ENCODE data around the gene GABRB1. TPM values are rescaled to one million over a fixed set of nuclear protein-coding genes. Genes with fewer than 3 reads are reported as not detected.
A peak's percentile ranks its signal among the peaks of the same experiment; 100 is the strongest.

Gene GABRB1
- total and polyA plus RNA-seq, 2 donors (not counting 1 experiment from before 2014, with no cell fraction given): not detected

DNA sequence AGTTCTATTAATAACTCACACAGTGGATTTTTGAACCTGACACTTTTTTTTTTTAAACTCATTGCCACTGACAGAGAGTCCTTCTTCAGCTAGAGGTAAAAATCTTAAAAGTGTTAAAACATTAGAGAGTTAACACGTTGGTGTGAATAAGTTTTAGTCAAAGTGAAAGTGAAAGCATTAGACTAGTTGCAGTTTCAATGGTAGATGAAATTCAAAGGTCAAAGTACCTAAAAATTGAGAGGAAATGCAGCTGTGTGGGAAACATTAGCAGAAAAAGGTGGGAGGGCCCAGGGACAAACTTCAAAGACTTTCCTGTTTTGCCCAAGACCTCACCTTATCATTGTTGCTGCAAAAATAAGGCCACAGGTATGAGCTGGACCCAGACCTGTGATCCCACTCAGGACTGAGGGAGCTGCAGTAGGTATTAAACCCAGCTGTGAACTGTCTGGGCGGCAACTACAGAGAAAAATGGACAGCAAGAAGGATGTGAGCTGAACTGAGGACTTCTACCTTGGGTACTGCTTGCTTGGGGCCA is 20.4 kb upstream of the GABRB1 start:
- Mint-ChIP-seq H3K9me3 (ENCODE audit: insufficient read depth) (peaks cover 2% of the 10 kb centered on the region), H3K4me3 (no peak overlapping the region), H3K27me3 (no peaks in the 10 kb centered on the region), H3K4me1 (peaks cover 5% of the 10 kb centered on the region), H3K27ac (no peak overlapping the region)
- Histone ChIP-seq H3K9ac (ENCODE audit: low read length) (peak overlapping the region; percentile 21), H4K20me1 (ENCODE audit: control insufficient read depth, insufficient read depth, low read length, poor library complexity, severe bottlenecking) (no peaks in the 10 kb centered on the region), H3K79me2 (ENCODE audit: control insufficient read depth, insufficient read depth, low read length) (no peaks in the 10 kb centered on the region), H3K27me3 (replicated peaks in 1 of 4; ENCODE audit: control extremely low read depth in 1 of 4, control insufficient read depth in 3 of 4, insufficient read depth in 4 of 4, low read length in 3 of 4) (no peaks in the 10 kb centered on the region), H3K9me3 (ENCODE audit: control extremely low read depth in 1 of 3, control insufficient read depth in 2 of 3, insufficient read depth in 1 of 3, low read length in 2 of 3) (peaks cover 0 to 3% (median 0%) of the 10 kb centered on the region in 3 donors), H3K27ac (ENCODE audit: low read length in 2 of 2) (no peak overlapping the region), H2AFZ (ENCODE audit: insufficient read depth, low read depth, low read length, poor library complexity, severe bottlenecking) (peak overlapping the region; percentile 51), H3K36me3 (replicated peaks in 1 of 2; ENCODE audit: control extremely low read depth in 1 of 2, control insufficient read depth in 1 of 2, extremely low read depth in 1 of 2, insufficient read depth in 2 of 2, low read length in 1 of 2) (no peaks in the 10 kb centered on the region), H3K4me1 (ENCODE audit: control insufficient read depth in 2 of 2, insufficient read depth in 2 of 2, low read length in 2 of 2) (no peaks in the 10 kb centered on the region), H3K4me2 (replicated peaks; ENCODE audit: low read depth, low read length, poor library complexity, severe bottlenecking) (peak overlapping the region; percentile 42), H3K4me3 (ENCODE audit: control extremely low read depth in 1 of 5, extremely low read depth in 1 of 5, insufficient read depth in 1 of 5, low read depth in 2 of 5, low read length in 4 of 5) (peak overlapping the region in 1 of 5 experiments; percentile 2)
- CTCF ChIA-PET: no interaction called here
- POLR2A ChIA-PET: no interaction called here
- 54% methylated on average over 2 of the region's 2 CpGs for WGBS (ENCODE audit: insufficient coverage)
- intact Hi-C loops (cut with micrococcal nuclease): no loop called here
- no peak for DNase-seq
- ATAC-seq (ENCODE audit: low read depth): no peak
- TF ChIP-seq CTCF (IDR thresholded peaks at IDR 0.05) (no peak), EZH2 (IDR thresholded peaks at IDR 0.05; ENCODE audit: borderline replicate concordance, insufficient read depth, low read depth, low read length, poor library complexity, severe bottlenecking) (no peak)

GRCh38 chr4:47012676-47013075 is 18.7 kb upstream of the GABRB1 start:
- DNase-seq: no peak
- TF ChIP-seq CTCF (IDR thresholded peaks at IDR 0.05) (no peak), EZH2 (IDR thresholded peaks at IDR 0.05; ENCODE audit: borderline replicate concordance, insufficient read depth, low read depth, low read length, poor library complexity, severe bottlenecking) (no peak)
- Histone ChIP-seq H3K36me3 (replicated peaks in 1 of 2; ENCODE audit: control extremely low read depth in 1 of 2, control insufficient read depth in 1 of 2, extremely low read depth in 1 of 2, insufficient read depth in 2 of 2, low read length in 1 of 2) (no peaks in the 10 kb centered on the region), H3K79me2 (ENCODE audit: control insufficient read depth, insufficient read depth, low read length) (no peaks in the 10 kb centered on the region), H4K20me1 (ENCODE audit: control insufficient read depth, insufficient read depth, low read length, poor library complexity, severe bottlenecking) (no peaks in the 10 kb centered on the region), H3K27ac (ENCODE audit: low read length in 2 of 2) (no peak overlapping the region), H3K27me3 (replicated peaks in 1 of 4; ENCODE audit: control extremely low read depth in 1 of 4, control insufficient read depth in 3 of 4, insufficient read depth in 4 of 4, low read length in 3 of 4) (no peaks in the 10 kb centered on the region), H3K4me3 (ENCODE audit: control extremely low read depth in 1 of 5, extremely low read depth in 1 of 5, insufficient read depth in 1 of 5, low read depth in 2 of 5, low read length in 4 of 5) (no peak overlapping the region), H2AFZ (ENCODE audit: insufficient read depth, low read depth, low read length, poor library complexity, severe bottlenecking) (no peak overlapping the region), H3K9me3 (ENCODE audit: control extremely low read depth in 1 of 3, control insufficient read depth in 2 of 3, insufficient read depth in 1 of 3, low read length in 2 of 3) (peaks cover 0 to 3% (median 0%) of the 10 kb centered on the region in 3 donors), H3K4me2 (replicated peaks; ENCODE audit: low read depth, low read length, poor library complexity, severe bottlenecking) (no peak overlapping the region), H3K9ac (ENCODE audit: low read length) (no peak overlapping the region), H3K4me1 (ENCODE audit: control insufficient read depth in 2 of 2, insufficient read depth in 2 of 2, low read length in 2 of 2) (no peaks in the 10 kb centered on the region)
- intact Hi-C loops (cut with micrococcal nuclease): no loop called here
- ChIA-PET CTCF (no interaction called here), POLR2A (no interaction called here)
- ATAC-seq (ENCODE audit: low read depth): no peak
- Mint-ChIP-seq H3K27me3 (no peaks in the 10 kb centered on the region), H3K4me3 (no peak overlapping the region), H3K9me3 (ENCODE audit: insufficient read depth) (peaks cover 2% of the 10 kb centered on the region), H3K27ac (no peak overlapping the region), H3K4me1 (peaks cover 5% of the 10 kb centered on the region)

Data from B cell (primary cell).